GM23248 (cell line): ENCODE results near the gene QRICH1.

Experiments
- EZH2 ChIP-seq: fragments of 200-600 bp; sonication (generic); IDR thresholded peaks from 2 replicates; pipeline ENCODE4 v1.6.1; 2018; ENCODE audit warnings: antibody characterized with exemption, mild to moderate bottlenecking; ENCODE audit not compliant: insufficient read depth, poor library complexity, severe bottlenecking
- EZH2phosphoT487 ChIP-seq: fragments of 200-600 bp; sonication (generic); IDR thresholded peaks from 2 replicates; pipeline ENCODE4 v1.6.1; 2018; ENCODE audit warnings: antibody characterized with exemption, moderate library complexity, mild to moderate bottlenecking, low read depth; ENCODE audit not compliant: insufficient read depth

DNA sequence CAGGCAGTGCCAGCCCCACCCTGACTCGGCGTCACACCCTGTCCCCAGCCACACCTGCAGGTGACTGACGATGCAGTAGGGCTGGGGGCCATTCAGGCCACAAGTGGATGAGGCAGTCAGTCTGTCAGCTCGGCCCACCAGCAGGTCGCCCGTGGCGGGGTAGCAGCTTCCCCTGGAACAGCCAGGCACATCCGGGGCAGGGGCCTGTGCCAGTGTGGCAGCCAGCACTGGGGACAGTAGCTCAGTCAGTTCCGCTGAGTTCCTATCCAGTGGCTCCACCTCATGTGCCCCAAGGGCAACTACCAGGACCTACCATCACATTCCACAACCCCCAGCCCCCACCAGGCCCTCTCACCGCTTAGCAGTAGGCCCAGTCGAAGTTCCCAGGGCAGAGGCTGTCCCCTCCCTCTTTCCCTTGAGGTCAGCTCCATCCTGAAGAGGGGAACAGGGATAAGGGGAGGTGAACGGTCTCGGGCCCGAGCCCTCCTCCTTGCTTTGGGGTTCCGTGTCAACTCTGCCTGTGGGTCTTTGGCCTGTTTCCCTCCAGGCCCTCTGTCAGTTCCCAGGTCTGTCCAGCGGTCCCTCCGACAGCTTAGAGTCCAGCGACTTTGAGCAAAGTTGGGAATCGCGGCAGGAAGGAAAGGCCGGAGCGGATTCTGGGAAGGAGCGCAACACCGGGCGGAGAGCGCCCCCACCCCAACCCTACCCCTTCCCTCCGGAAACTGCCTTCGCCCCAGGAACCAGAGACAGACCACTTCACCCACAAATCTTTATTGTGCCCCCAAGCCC, 38.8 kb upstream of the QRICH1 start, which contains the start of gene LAMB2:
- TF ChIP-seq EZH2phosphoT487 (no peak), EZH2 (no peak)
